Fibroblast of skin of scalp (primary cell): ENCODE measurements around the gene CASP5.

Source experiments
- DNase-seq: peaks from one replicate; pipeline ENCODE4 v3.0.0-alpha.2; 2013

CASP5 gene

GRCh38 chr11:104967534-104968354 lies 55.2 kb downstream of the CASP5 start:
- no peak for DNase-seq

GRCh38 chr11:104965735-104966134 lies 57.2 kb downstream of the CASP5 start:
- no peak for DNase-seq

- no peak for DNase-seq
Measured at GRCh38 chr11:104964247-104964646, 58.7 kb downstream of the CASP5 start.

GRCh38 chr11:104962852-104963251 lies 60.1 kb downstream of the CASP5 start:
- DNase-seq = no peak

- no peak for DNase-seq
Measured at GRCh38 chr11:104957280-104957679, 65.7 kb downstream of the CASP5 start.

- DNase-seq = no peak
Measured at GRCh38 chr11:104956528-104956927, 66.4 kb downstream of the CASP5 start.

- peak; percentile 66 for DNase-seq
Measured at GRCh38 chr11:104946907-104947306, 76.1 kb downstream of the CASP5 start.
